Activated effector memory CD4-positive, alpha-beta T cell treated with Interleukin-2 at 50 U/mL for 16 hours (primary cell): ENCODE measurements around the gene ADRA2B.
"Not testable (repeated sequence)": the region's sequence is repeated elsewhere in the genome, so short reads cannot be mapped to it uniquely, and the experiment has no call there.

Experiments used
- DNase-seq: peaks from one replicate; pipeline ENCODE4 v3.0.0-alpha.2; 2020

Gene ADRA2B

GRCh38 chr2:96116424-96116878 is at the start of gene ADRA2B:
TSS of gene ADRA2B (minus strand) at chr2:96116571. CDS start at chr2:96116149, 422 bp downstream.
- DNase-seq = peak; percentile 66

- DNase-seq = peak; percentile 35
Observed at GRCh38 chr2:96164459-96165184, 48.3 kb upstream of the ADRA2B start.

- DNase-seq = no peak
Observed at GRCh38 chr2:96163768-96164429, 47.5 kb upstream of the ADRA2B start.

- DNase-seq = no peak
Observed at GRCh38 chr2:96163415-96163767, 47.0 kb upstream of the ADRA2B start.

- DNase-seq = no peak
Observed at GRCh38 chr2:96161898-96162297, 45.5 kb upstream of the ADRA2B start.

GRCh38 chr2:96160366-96160765 is 44.0 kb upstream of the ADRA2B start:
- not testable (repeated sequence) for DNase-seq

- peak; percentile 33 for DNase-seq
Observed at GRCh38 chr2:96159084-96159830, 42.9 kb upstream of the ADRA2B start.

- no peak for DNase-seq
Observed at GRCh38 chr2:96158554-96158940, 42.2 kb upstream of the ADRA2B start.

- peak; percentile 66 for DNase-seq
Observed at GRCh38 chr2:96157649-96158553, 41.5 kb upstream of the ADRA2B start.

GRCh38 chr2:96156926-96157648 is 40.7 kb upstream of the ADRA2B start:
- DNase-seq = no peak

- DNase-seq = no peak
Observed at GRCh38 chr2:96156011-96156820, 39.8 kb upstream of the ADRA2B start.

- no peak for DNase-seq
Observed at GRCh38 chr2:96154506-96155380, 38.4 kb upstream of the ADRA2B start.

GRCh38 chr2:96153991-96154431 is 37.6 kb upstream of the ADRA2B start:
- no peak for DNase-seq

GRCh38 chr2:96153291-96153713 is 36.9 kb upstream of the ADRA2B start:
- no peak for DNase-seq

- no peak for DNase-seq
Observed at GRCh38 chr2:96152304-96153161, 36.2 kb upstream of the ADRA2B start.

GRCh38 chr2:96151595-96152303 is 35.4 kb upstream of the ADRA2B start:
- DNase-seq = no peak

- no peak for DNase-seq
Observed at GRCh38 chr2:96150791-96151594, 34.6 kb upstream of the ADRA2B start.
